ENCODE data around the gene PSPN.

The PSPN gene

DNA sequence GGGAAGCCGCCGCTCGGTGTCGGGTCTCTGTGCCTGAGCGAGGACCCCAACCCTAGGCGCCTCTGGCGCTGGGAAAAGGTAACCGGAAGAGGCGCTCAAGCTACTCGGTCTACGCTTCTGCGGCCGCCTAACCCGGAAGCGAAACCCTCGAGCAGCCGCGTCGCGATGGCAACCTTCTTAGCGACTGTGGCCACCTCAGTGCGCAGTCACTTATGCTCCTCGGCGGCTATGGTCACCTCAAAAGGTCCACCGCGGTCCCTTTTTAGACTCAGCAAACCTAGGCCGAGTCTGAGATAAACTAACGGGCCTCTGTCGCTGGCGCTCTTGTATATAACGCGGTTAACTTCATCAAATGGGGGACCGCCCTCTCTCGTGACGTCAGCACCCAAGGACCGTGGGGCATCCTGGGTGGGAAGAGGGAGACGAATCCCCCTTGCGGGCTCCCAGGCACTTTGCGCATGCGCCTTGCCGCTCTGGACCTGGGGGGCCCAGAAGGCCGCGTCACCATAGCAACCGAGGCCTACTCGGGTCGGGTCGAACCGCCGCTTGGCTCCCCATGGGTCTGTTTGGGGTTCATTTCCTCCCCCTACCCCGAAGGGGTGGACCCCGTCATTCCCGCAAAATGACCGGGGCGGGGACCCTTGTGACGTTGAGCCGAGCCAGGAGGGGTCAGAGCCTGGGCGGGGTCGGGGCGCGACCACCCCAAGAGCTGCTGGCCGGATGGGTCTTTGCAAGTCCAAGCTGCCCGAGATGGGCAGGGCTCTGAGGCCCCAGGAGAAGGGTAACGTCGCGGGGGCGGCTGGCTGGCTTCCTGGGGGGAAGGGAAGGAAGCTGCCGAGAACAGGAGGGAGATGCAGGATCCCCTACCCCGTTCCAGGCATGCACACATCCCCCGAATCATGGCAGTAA, 17.6 kb upstream of the PSPN start, which contains the start of gene GTF2F1:
Gene GTF2F1, minus strand, starts transcription at position 91 of the 909 bp plus-strand sequence. CDS start 169 bp downstream, outside the sequence.
- peak; percentile 97 for DNase-seq (ENCODE audit: low read depth, low spot score)
- TF ChIP-seq CTCF (IDR thresholded peaks at IDR 0.05; ENCODE audit: low read depth, low read length), result peak; percentile 8
- in situ Hi-C loops (cut with HindIII; ENCODE audit: low sequenced_read_pairs), result no loop called here
- H3K4me3 ChIP-seq (ENCODE audit: low read depth, low read length), result peak within 1 kb of the TSS; percentile 74

GRCh38 chr19:6392221-6393073, 16.7 kb upstream of the PSPN start:
- H3K4me3 ChIP-seq (ENCODE audit: low read depth, low read length), result peak overlapping the region; percentile 74
- TF ChIP-seq CTCF (IDR thresholded peaks at IDR 0.05; ENCODE audit: low read depth, low read length), result no peak
- in situ Hi-C loops (cut with HindIII; ENCODE audit: low sequenced_read_pairs), result no loop called here
- DNase-seq (ENCODE audit: low read depth, low spot score), result no peak

DNA sequence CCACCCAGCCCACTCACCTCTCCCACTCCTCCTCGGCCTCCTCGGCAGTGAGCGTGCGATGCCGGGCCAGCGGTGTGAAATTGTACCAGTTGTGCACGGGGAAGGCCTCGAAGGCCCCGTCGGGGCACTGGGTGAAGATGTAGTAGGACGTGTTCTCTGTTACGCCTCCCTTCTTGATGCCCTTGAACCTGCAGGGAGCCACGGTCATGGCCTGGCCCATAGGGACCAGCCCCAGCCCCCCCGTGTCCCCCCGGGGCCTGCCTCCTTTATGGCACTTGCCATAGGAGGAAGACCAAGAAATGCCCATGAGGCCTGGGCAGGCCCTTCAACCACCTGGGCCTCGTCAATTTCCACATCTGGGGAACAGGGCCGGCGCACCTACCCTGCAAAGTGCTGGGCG, 11.6 kb upstream of the PSPN start:
- TF ChIP-seq CTCF (IDR thresholded peaks at IDR 0.05; ENCODE audit: low read depth, low read length), result no peak
- in situ Hi-C loops (cut with HindIII; ENCODE audit: low sequenced_read_pairs), result no loop called here
- no peak for DNase-seq (ENCODE audit: low read depth, low spot score)
- H3K4me3 ChIP-seq (ENCODE audit: low read depth, low read length), result no peak overlapping the region

GRCh38 chr19:6384381-6384780, 8.6 kb upstream of the PSPN start:
- no peak for TF ChIP-seq CTCF (IDR thresholded peaks at IDR 0.05; ENCODE audit: low read depth, low read length)
- H3K4me3 ChIP-seq (ENCODE audit: low read depth, low read length), result no peak overlapping the region
- DNase-seq (ENCODE audit: low read depth, low spot score), result no peak
- in situ Hi-C loops (cut with HindIII; ENCODE audit: low sequenced_read_pairs), result no loop called here

DNA sequence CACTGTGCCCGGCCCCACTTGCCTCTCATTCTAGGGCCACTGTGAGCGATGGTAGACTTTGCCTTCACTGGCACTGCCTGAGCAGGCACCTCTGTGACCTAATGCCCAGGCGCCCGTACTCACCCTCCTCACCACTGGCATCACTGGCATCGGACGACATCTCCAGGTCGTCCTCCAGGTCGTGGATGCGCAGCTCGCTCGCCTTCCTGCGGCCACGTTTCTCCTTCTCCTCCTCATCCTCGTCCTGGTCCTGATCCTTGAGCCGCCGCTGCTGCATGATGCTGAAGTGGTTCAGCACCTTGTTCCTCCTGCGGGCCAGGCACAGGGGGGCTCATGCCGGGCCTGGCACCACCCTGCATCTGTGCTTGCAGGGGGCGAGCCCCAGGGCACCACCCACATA, 7.5 kb upstream of the PSPN start:
- H3K4me3 ChIP-seq (ENCODE audit: low read depth, low read length), result no peak overlapping the region
- no peak for DNase-seq (ENCODE audit: low read depth, low spot score)
- no peak for TF ChIP-seq CTCF (IDR thresholded peaks at IDR 0.05; ENCODE audit: low read depth, low read length)
- in situ Hi-C loops (cut with HindIII; ENCODE audit: low sequenced_read_pairs), result no loop called here

DNA sequence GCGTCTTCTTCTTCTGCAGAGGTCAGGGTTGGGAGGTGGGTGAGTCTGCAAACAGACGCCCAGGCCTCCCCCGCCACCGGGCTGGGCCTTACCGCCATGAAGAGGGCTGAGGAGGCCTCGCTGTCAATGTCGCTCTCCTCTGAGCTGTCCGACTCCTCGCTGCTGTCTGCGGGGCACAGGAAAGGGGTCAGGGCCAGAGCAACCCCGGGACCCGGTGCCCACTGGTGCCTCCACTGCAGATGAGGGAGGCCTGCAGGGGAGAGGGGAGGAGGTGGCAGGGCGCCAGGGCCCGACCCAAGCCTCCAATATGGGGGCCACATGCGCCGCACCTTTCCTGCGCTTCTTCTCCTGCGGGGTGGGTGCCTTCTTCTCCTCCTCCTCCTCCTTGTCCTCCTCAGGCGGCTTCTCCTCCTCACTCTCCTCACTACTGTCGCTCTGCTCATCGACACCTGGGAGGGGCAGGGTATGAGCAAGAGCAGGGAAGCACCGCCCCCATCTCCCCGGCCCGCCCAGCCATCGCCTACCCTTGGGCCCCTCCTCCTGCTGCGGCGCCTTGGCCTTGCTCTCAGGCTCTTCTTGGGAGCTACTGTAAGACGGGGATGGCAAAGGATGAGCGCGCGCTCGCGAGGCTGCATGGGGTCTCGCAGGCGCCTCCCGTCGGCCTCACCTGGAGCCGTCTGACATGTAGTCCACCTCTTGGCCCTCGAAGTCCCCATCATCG, 5.5 kb upstream of the PSPN start:
- TF ChIP-seq CTCF (IDR thresholded peaks at IDR 0.05; ENCODE audit: low read depth, low read length), result no peak
- no peak for DNase-seq (ENCODE audit: low read depth, low spot score)
- in situ Hi-C loops (cut with HindIII; ENCODE audit: low sequenced_read_pairs), result no loop called here
- H3K4me3 ChIP-seq (ENCODE audit: low read depth, low read length), result no peak overlapping the region

Measured in astrocyte of the spinal cord (primary cell).